HL-60/S4 treated with retinoic acid at 250 ng/mL for 4 days and 3 days (cell line): ENCODE results near the gene PRRG4.
"Not testable (repeated sequence)": the region's sequence is repeated elsewhere in the genome, so short reads cannot be mapped to it uniquely, and the experiment has no call there.

Experiments
- in situ Hi-C: fragments of 300-500 bp; cut with MboI; formaldehyde crosslinking; loops from 2 replicates; pipeline ENCODE4 v1.7.0; 2022; ENCODE audit warnings: low sequenced_read_pairs

Gene PRRG4

DNA sequence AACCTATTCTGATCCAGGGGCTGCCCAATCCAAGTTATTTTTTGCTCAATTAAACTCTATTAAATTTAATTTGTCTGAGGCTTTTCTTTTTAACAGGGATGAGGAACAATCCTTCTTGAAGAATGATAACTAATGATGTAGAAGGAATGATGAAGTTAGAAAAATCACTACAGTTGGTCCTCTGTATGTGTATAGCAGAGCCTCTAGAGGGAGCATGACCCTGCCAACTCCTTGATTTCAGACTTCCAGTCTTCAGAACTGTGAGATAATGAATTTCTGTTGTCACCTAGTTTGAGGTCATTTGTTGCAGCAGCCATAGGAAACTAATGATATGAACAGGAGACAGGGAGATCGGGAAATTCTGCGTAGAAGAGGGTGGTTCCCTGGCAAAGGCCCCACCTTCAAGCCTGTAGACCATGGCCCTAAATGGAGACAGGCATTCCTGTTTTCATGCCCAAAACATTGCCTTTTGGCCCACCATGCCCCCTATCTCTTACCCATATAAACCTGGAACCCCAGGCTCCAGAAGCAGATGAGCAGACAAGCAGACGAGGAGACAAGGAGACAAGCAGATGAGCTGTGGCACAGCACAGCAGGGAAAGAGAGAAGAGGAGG, 55.1 kb downstream of the PRRG4 start:
- in situ Hi-C loops, result no loop called here

DNA sequence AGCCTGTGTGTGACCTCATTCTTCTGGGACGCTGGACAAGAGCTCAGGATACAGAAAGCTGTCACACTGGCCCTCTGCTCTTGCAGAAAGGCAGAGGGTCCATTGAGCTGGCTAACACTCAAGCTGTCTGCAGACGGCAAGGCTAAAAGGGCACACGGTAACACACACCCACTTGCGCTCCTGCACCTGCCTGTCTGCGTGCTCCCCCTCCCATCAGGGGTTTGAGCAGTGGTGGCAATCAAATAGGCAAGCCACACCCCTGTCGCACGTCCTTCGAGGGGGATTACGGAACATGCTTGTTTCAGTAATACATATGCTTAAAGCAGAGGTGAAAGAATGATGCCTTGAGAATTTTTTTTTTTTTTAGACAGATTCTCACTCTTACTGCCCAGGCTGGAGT, 55.8 kb downstream of the PRRG4 start:
- in situ Hi-C loops, result no loop called here

DNA sequence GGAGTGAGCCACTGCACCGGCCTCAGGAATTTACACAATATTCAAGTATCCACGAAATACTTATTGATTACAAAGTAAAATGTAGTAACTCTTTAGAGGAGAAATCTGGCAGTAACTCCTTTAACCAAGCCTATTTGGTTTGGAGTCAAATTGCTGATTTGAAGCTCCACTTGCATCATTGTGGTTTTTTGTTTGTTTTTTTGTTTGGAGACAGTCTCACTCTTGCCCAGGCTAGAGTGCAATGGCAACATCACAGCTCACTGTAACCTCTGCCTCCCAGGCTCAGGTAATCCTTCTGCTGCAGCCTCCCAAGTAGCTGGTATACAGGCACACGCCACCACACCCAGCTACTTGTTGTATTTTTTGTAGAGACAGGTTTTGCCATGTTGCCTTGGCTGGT, 56.5 kb downstream of the PRRG4 start:
- in situ Hi-C loops, result no loop called here

DNA sequence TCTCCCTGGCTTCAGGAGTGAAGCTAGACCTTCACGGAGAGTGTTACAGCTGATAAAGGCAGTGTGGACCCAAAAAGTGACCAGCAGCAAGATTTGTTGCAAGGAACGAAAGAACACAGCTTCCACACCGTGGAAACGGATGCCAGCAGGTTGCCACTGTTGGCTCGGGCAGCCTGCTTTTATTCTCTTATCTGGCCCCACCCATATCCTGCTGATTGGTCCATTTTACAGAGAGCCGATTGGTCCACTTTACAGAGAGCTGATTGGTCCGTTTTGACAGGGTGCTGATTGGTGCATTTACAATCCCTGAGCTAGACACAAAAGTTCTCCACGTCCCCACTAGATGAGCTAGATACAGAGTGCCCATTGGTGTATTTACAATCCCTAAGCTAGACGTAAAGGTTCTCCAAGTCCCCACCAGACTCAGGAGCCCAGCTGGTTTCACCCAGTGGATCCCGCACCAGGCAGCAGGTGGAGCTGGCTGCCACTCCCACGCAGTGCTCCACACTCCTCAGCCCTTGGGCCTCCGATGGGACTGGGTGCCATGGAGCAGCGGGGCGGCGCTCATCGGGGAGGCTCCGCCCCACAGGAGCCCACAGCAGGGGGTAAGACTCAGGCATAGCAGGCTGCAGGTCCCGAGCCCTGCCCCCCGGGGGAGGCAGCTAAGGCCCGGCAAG, 58.1 kb downstream of the PRRG4 start:
- in situ Hi-C loops, result not testable (repeated sequence)

DNA sequence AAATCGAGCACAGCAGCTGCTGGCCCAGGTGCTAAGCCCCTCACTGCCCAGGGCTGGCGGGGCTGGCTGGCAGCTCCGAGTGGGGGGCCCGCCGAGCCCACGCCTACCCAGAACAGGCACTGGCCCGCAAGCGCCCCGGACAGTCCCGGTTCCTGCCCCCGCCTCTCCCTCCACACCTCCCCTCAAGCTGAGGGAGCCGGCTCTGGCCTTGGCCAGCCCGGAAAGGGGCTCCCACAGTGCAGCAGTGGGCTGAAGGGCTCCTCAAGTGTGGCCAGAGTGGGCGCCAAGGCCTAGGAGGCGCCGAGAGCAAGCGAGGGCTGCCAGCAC, 58.6 kb downstream of the PRRG4 start:
- in situ Hi-C loops, result not testable (repeated sequence)

DNA sequence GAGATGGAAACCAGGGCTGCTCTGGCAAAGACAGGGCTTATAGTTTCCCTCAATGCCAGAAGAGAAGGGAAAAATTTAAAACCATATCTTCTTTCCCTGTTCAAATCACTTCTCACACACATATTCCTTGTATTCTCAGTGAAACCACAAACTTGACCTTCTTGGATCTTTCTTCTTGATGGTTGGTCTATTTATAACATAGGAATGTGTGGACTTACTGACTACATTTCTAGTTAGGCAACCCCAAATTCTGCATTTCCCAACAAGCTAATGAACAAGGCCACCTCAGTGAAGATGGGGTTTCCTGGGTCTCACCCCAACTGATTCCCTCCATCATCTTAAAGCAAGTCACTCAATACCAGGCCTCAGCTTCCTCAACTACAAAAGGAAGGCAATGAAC, 59.1 kb downstream of the PRRG4 start:
- in situ Hi-C loops, result no loop called here

DNA sequence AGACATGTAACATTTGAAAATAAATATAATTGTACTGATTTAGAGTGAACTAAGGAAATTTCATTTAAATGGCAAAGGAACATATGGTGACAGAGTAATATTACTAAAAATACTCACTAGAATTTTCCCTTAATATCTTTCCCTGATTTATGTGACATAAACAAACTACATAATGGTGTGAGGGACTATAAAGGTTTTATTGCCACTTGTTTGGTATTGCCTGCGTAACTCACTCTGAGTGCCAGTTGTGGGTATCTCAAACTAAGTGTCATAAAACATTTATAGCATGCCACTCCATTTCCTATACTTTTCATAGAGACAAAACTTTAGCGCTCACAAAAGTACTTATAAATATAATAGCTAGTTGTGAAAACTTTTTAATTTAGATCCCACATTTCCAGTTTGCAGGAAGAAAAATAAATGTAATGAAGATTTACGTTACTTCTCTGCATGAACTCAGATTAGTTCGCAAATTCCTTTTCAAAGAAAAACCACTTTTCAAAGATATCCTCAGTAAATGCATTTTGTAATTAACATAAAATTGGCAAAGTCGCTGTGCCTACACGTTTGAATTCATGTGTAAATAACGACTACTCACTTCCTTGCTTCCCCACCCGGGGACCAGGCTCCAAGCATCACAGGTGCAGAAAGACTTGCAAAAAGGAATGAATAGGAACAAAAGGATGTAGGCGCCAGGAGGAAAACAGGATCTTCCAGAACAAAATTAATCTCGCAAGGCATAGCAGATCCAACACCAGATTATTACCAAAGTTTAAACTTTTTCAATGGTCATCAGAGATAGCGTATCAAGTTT, 61.3 kb downstream of the PRRG4 start:
- in situ Hi-C loops, result no loop called here

DNA sequence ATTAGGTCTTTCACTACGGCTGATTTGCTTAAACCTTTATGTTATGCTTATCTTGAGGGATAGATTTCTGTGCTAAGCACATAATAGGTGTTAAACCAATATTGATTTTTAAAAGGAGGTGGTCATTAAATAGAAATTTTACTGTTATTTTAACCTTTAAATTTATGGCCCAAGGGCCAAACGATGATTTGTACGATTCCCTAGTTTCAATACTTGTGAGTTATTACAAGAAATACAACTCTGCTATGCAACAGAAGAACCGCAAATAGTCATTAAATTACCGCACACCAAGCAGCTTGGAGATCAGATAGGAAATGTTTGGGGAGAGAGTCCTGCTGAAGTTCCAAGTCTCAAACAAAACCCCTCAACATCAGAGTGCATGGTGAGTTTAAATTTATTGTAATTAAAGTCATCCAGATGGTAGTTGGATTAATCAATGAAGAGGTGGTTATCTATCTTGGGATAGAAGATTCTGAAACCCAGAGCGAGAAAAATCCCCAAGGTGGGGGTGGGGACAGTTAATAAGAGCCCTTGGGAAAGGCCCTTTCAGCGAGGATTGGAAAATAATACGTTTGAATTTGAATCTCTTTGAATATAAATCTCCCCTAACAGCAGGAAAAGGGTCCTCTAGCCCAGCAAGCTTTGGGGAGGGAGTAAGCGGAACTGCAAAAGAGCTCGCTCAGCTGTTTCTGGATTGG, 62.1 kb downstream of the PRRG4 start:
- in situ Hi-C loops, result no loop called here

DNA sequence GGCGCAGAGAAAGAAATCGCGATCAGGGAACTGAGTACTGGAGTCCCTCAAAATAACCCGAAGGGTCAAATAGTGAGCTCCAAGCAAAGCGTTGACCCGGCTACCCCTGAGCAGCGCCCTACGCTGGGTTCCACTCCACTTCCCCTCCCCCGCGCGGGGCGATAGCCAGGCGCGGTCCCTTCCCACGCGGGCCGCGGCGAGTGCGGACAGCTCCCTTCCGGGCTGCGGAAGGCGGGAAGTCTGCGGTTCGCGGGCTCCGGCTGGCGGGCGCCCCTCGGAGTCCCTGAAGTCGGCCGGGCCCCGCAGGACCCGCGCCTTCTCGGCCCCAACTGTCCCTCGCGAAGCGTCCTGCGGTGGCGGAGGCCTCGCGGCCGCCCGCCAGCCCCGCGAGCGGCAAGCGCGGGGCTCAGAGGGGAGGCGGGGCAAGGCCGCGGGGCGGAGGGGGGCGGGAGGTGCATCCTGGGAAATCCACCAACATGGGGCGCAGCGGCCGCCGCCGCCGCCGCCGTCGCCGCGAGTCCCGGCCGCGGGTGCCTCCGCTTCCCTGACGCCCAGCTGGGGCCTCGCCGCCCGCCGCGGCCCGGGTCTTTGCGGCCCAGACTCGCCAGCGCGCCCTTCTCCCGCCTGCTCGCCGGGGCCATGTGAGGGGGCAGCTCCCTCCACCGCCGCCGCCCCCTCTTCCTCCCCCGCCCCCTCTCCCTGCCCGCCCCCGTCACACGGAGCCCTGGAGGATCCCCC, 62.8 kb downstream of the PRRG4 start, which contains the start of gene QSER1:
QSER1 (plus strand) TSS at position 457 of the 738 bp plus-strand sequence. CDS start 315 bp downstream, outside the sequence.
- in situ Hi-C loops, result no loop called here

DNA sequence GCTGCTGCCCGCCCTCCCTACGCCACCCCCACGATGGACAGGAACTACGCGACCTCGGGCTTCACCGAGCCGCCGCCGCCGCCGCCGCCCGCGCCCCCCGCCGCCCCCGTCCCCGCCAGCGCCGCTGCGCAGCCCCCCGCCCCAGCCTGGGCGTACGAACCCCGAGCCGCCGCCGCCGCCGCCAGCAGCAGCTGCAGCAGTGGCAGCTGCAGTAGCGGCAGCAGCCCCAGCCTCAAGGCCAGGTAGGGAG, 63.3 kb downstream of the PRRG4 start:
- in situ Hi-C loops, result no loop called here

DNA sequence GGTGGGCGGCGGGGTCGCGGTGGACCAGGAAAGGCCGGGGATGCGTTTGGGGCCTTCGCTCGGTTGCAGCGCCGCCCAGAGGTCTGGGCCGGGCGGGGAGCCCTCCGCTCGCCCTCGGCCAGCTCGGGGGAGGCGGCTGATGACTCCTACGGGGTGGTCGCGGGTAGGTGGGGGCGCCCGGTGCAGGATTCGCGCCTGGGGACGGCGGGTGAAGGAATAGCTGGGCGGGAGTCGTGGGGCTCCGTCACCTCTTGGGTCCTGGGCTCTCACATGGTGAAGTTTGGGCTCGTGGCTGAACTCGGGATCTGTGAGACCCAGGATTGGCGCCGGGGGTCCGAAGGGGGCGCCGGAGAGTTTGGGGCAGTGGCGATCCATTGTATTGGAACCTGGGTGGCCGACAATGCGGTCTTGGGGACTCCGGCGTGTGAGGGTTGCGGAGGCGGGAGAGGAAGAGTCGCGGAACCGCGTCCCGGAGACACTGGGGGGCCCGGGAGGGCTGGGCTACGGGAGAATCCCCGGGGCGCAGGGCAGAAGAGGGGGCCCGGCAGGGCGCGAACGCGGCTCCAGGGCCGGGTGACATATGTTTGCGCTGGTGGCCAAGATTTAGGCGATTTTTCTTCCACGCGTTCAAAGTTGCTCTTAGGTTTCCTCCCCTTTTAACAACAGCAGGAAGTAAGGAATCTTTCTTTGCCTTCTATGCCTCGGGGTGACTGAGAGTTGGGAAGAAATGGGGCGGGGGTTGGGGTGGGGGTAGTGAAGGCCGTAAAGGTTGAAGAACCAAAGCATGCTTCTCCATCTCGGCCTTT, 63.8 kb downstream of the PRRG4 start:
- in situ Hi-C loops, result no loop called here

DNA sequence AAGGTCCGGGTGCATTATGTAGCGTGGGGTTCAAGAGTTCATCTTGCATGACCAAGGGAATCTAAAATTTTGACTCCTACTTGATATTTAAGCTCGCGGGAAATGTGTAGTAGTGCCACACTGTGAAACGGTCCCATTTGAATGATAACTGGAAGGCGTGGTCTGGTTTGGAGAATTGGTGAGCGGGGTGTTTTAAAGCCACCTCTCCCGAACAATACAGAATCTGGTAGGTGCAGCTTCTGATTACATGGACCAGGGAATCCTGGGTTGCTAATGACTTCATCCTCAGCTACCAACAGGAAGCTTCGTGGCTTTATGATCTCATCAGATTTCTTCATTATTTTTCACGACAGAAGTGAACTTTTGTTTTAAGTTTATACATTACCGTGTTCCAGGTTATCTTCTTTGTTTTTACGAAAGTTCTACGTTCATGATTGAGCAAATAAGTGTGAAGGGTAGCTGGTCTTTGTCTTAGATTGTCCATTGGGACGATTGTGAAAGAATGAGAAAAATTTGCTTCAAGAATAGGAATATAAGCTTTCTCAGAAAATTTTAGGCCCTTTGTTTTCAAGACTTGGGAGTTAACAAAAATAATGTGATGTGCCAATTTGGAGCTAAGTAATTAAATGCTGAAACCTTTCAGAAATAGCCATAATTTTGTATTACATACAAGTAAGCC, 64.6 kb downstream of the PRRG4 start:
- in situ Hi-C loops, result no loop called here

DNA sequence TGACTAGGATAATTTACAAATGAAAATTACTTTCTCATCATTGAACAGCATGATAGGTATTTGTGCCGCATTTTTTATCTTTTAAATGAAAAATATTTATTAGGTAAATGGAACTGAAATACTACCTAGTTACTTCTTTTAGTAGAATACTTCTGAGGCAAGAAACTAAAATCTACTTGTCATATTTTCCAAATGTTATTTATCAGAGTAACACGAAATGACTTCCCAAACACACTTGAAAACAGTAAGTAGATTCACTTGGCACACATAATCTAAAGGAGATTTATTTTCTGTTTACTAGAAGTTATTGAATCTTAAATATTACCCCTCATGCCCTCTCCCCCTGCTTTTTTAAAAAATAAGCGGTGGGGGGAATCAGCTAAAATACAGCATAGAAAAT, 65.2 kb downstream of the PRRG4 start:
- in situ Hi-C loops, result no loop called here

DNA sequence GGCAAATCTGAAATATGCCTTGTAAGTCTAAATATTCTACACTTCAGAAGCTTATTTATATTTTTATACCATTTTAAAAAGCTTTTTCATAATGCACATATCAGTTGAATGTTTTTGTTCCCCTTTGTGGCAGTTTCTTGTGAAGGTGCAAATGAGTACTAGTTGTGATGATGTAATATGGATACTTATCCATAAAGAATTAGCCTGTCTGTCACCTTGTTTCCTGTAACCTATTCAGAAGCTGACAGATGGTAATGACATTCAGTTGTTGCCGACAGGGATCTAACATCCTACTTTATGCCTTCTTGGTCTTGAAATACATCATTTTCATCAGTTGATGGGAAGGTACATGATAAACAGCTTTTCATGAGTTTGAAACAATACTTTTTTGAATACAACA, 65.7 kb downstream of the PRRG4 start:
- in situ Hi-C loops, result no loop called here

DNA sequence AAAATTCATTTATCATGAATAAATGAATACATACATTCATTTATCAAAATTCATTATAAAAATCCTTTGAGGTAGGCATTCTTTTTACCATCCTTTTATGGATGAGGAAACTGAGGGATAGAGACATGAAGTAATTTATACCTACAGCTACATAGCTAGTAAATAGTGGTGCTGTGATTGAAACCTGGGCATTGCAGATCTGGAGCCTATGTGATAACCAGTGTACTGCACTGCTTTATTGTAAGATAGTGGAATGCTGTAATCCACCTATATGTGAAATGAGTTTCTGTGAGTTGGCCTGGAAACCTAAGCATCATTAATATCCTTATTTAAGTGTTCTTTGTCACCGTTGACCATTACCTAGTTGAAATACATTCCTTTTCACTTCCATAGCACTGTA, 67.4 kb downstream of the PRRG4 start:
- in situ Hi-C loops, result no loop called here

DNA sequence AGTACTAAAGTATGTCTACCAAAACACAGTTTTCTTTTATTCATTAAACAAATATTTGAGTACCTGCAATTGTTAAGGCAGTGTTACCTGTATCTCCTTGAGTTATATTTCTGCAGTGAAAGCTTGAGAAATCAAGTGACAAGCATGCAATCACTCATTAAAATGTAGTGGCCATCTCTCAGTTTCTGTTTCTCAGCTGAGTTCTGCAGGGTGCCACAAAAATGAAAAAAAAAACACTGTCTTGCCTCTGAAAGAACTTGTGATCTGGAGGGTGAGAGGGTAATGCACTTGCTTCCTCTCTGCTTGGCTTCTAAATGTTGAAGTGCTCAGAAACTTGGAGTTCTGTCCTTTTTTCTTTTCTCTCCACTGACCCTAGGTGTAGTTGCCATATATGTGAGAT, 69.7 kb downstream of the PRRG4 start:
- in situ Hi-C loops, result no loop called here

DNA sequence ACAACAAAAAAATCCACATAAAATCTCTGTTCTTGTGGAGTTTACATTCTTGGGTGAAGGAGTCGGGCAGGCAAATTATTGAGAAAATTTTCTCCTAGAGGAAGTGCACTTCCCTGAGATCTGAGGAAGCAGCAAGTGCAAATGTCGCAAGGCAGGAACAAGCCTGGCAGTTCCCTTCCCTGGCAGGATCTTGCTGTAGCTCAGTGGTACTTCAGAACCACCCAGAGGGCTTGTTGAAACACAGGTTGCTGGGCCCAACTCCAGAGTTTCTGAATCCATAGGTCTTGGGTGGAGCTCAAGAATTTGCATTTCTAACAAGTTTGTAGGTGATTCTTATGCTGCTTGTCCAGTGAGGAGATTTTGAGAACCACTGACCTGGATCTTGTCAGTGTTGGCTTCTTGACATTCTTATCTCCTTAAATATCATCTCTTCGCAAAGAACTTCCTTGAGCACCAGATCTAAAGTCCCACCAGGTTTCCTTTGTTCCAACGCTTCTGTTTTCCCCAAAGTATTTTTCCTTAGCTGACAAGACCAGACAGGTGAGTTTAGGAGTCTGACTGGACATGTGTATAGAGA, 72.5 kb downstream of the PRRG4 start:
- in situ Hi-C loops, result no loop called here

DNA sequence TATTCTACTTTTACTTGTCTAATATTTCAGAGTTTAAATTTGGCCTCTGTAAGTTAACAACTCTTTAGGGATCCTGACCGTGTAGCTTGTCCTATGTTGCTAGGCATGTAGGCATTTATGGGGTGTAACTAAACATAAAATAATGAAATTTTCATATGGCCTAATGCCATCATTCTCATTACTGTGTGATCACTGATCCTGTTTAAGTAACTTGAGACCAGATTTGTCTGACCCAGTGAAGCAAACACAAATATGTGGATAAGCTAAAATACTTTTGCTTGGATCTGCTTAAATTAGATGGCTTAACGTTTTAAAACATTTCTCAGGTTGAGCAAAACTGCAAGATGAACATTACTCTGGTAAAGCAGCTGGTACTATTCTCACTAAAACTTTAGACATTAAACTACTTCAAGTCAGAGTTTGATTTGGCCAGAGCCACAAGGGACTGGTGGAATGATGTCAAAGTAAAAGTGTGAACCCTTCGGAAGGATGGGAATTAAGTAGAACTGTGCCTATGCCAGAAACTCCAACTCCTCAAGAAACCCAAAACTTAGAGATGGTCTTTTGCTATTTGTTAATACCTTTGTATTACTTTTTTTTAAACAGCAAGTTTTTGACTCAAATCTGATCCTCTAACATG, 75.4 kb downstream of the PRRG4 start:
- in situ Hi-C loops, result no loop called here
